ENCODE measurements around the gene C12orf56. TPM values are rescaled to one million over a fixed set of nuclear protein-coding genes. Genes with fewer than 3 reads are reported as not detected.

The C12orf56 gene
- total RNA-seq, 1 experiment from 2014 or later: not detected

- no peak for TF ChIP-seq TCF7L2 (IDR thresholded peaks at IDR 0.05; ENCODE audit: borderline replicate concordance, extremely low read depth, insufficient read depth, insufficient read length)
- TF ChIP-seq POLR2AphosphoS5 (IDR thresholded peaks at IDR 0.05; ENCODE audit: low read depth, low read length): no peak
- TF ChIP-seq FOSL1 (IDR thresholded peaks at IDR 0.05; ENCODE audit: low read depth): no peak
- no peak for TF ChIP-seq YY1 (IDR thresholded peaks at IDR 0.05; ENCODE audit: extremely low read depth, insufficient replicate concordance, low read depth, low read length)
- TF ChIP-seq SIN3A (IDR thresholded peaks at IDR 0.05; ENCODE audit: low read depth): no peak
Observed at GRCh38 chr12:64243809-64244208, 146.7 kb downstream of the C12orf56 start (continued).

- ATAC-seq: no peak
Observed at GRCh38 chr12:64240781-64241180, 149.8 kb downstream of the C12orf56 start.

More at GRCh38 chr12:64240781-64241180, 149.8 kb downstream of the C12orf56 start:
- no peaks in the 10 kb centered on the region for H3K4me1 ChIP-seq (ENCODE audit: control insufficient read depth in 1 of 2, insufficient read depth in 2 of 2, low read length in 2 of 2)
- no peak overlapping the region for H3K9ac ChIP-seq (ENCODE audit: low read length)
- H3K9me2 ChIP-seq (ENCODE audit: insufficient read depth): no peaks in the 10 kb centered on the region
- no peaks in the 10 kb centered on the region for H3K27me3 ChIP-seq (ENCODE audit: insufficient read depth, low read length)
- BruUV-seq (replicated peaks): no TSS peak
- intact Hi-C loops (cut with micrococcal nuclease): no loop called here
- no peak for DNase-seq (ENCODE audit: low read depth, low spot score)
- no peaks in the 10 kb centered on the region for H4K20me1 ChIP-seq (ENCODE audit: insufficient read depth)
- H3K36me3 ChIP-seq (ENCODE audit: control insufficient read depth in 1 of 2, insufficient read depth in 2 of 2, low read length in 2 of 2): no peaks in the 10 kb centered on the region
- H3K4me3 ChIP-seq (replicated peaks in 1 of 2; ENCODE audit: low read depth in 1 of 2, low read length in 2 of 2): no peak overlapping the region
- no peak overlapping the region for H2AFZ ChIP-seq (ENCODE audit: low read depth, low read length, poor library complexity, severe bottlenecking)
- TF ChIP-seq YY1 (IDR thresholded peaks at IDR 0.05; ENCODE audit: extremely low read depth, insufficient replicate concordance, low read depth, low read length): no peak
- no peak for TF ChIP-seq FOSL1 (IDR thresholded peaks at IDR 0.05; ENCODE audit: low read depth)
- no peak for TF ChIP-seq REST (IDR thresholded peaks at IDR 0.05; ENCODE audit: low read depth)
- TF ChIP-seq SRF (IDR thresholded peaks at IDR 0.05; ENCODE audit: low read depth): no peak
- TF ChIP-seq MAX (IDR thresholded peaks at IDR 0.05): no peak
- TF ChIP-seq ZNF274 (IDR thresholded peaks at IDR 0.05; ENCODE audit: low read depth, low read length): no peak
- TF ChIP-seq CTCF (IDR thresholded peaks at IDR 0.05 in 2 of 3, conservative IDR thresholded peaks at IDR 0.05 in 1 of 3; ENCODE audit: borderline replicate concordance in 1 of 3, insufficient read depth in 1 of 3, low read depth in 2 of 3, low read length in 2 of 3): no peak
- no peak for TF ChIP-seq RAD21 (IDR thresholded peaks at IDR 0.05; ENCODE audit: low read depth)
- TF ChIP-seq CBX3 (IDR thresholded peaks at IDR 0.05; ENCODE audit: low read depth): no peak
- no peak for TF ChIP-seq EZH2 (IDR thresholded peaks at IDR 0.05)
- TF ChIP-seq CEBPB (IDR thresholded peaks at IDR 0.05; ENCODE audit: low read depth): no peak
- TF ChIP-seq EZH2phosphoT487 (IDR thresholded peaks at IDR 0.05; ENCODE audit: borderline replicate concordance): no peak
- TF ChIP-seq ZFX (IDR thresholded peaks at IDR 0.05): no peak
- TF ChIP-seq SIN3A (IDR thresholded peaks at IDR 0.05; ENCODE audit: low read depth): no peak
- no peak for TF ChIP-seq JUND (IDR thresholded peaks at IDR 0.05)
- ChIA-PET POLR2A (no interaction called here), CTCF (no interaction called here), RAD21 (ENCODE audit: low non-redundant PET in 1 of 2, low total read pairs in 2 of 2, uncharacterized antibody in 2 of 2, unreplicated experiment in 2 of 2) (no interaction called here)
- H3K27ac ChIP-seq (ENCODE audit: low read depth, low read length): no peak overlapping the region
- H3K9me3 ChIP-seq (ENCODE audit: control insufficient read depth in 1 of 2, insufficient read depth in 1 of 2, low read depth in 1 of 2, low read length in 2 of 2): no peaks in the 10 kb centered on the region
- no peak overlapping the region for H3K4me2 ChIP-seq (ENCODE audit: low read length)
- H3K79me2 ChIP-seq (ENCODE audit: insufficient read depth, low read length): no peaks in the 10 kb centered on the region
